HepG2 (cell line): ENCODE results near the gene HTRA2. TPM values are rescaled to one million over a fixed set of nuclear protein-coding genes. Genes with fewer than 3 reads are reported as not detected.

Source experiments
- ATAC-seq: fragments of 200-7000 bp; cut with Tn5 transposase; 3 replicates; pipeline ENCODE4 v1.9.1; 2020; ENCODE audit warnings: mild to moderate bottlenecking, moderate library complexity
- BruUV-seq: library from RNA; stranded (reverse); fragments of 400-500 nt; replicated peaks from 2 replicates; lab custom pipeline; 2021; lab: Mats Ljungman, UMichigan
- CTCF ChIA-PET: fragments of 300-600 bp; formaldehyde crosslinking; extraction: SDS; loops from one replicate; lab custom pipeline; 2021; ENCODE audit warnings: low total read pairs, inconsistent platforms, low intra/inter-chr PET ratio; lab: Yijun Ruan, JAX
- POLR2A ChIA-PET: fragments of 350-600 bp; sonication (Branson Sonifier 250); formaldehyde crosslinking; loops from one replicate; lab custom pipeline; 2020; ENCODE audit warnings: antibody characterized with exemption, inconsistent platforms; lab: Yijun Ruan, JAX
- DNase-seq: peaks from one replicate; pipeline ENCODE4 v3.0.0-alpha.2; 2015; ENCODE audit warnings: low spot score
- FAIRE-seq: peaks from 3 replicates; lab custom pipeline; 2011; peaks lifted over from hg19 to GRCh38; lab: Jason Lieb, UNC
- H2AFZ ChIP-seq: one replicate; pipeline ENCODE4 v1.6.1; 2011; ENCODE audit warnings: low read length, inconsistent platforms
- H3K27ac ChIP-seq: fragments of 300-600 bp; 3 replicates; pipeline ENCODE4 v1.8.0; 2011; ENCODE audit warnings: mixed run types, mild to moderate bottlenecking, mixed read lengths, low read length, inconsistent platforms; ENCODE audit not compliant: insufficient read depth; ENCODE audit errors: extremely low read length
- H3K27me3 ChIP-seq, 2 experiments: fragments of 200-600 bp in 1 of 2; 2 replicates in 1 of 2; 3 replicates in 1 of 2; pipeline versions ENCODE4 v1.6.0 to v1.8.0; 2011; ENCODE audit warnings: low read length in 2 of 2, mild to moderate bottlenecking in 2 of 2, moderate library complexity in 2 of 2, inconsistent platforms in 1 of 2; ENCODE audit not compliant: insufficient read depth in 2 of 2, control insufficient read depth in 1 of 2
- H3K36me3 ChIP-seq, 2 experiments: fragments of 200-600 bp in 1 of 2; replicated peaks in 1 of 2; 2 replicates in 1 of 2; 3 replicates in 1 of 2; pipeline versions ENCODE4 v1.5.1 to v1.8.0; 2011; ENCODE audit warnings: low read length in 2 of 2, inconsistent platforms in 1 of 2; ENCODE audit not compliant: insufficient read depth in 2 of 2, control insufficient read depth in 1 of 2
- H3K4me1 ChIP-seq: 2 replicates; pipeline ENCODE4 v1.5.1; 2012; ENCODE audit warnings: low read length, inconsistent platforms; ENCODE audit not compliant: insufficient read depth
- H3K4me2 ChIP-seq: 2 replicates; pipeline ENCODE4 v1.6.0; 2011; ENCODE audit warnings: low read depth, low read length, inconsistent platforms
- H3K4me3 ChIP-seq, 3 experiments: fragments of 200-600 bp in 1 of 3; sonication (generic), shearing (Covaris generic) in 1 of 3; replicated peaks in 1 of 3; 2 replicates each; pipeline ENCODE4 v1.5.1; 2011 to 2016; ENCODE audit warnings: low read length in 3 of 3, inconsistent platforms in 2 of 3, low read depth in 2 of 3, mild to moderate bottlenecking in 2 of 3, control low read depth in 1 of 3, mixed read lengths in 1 of 3; ENCODE audit not compliant: insufficient read depth in 1 of 3
- H3K79me2 ChIP-seq: one replicate; pipeline ENCODE4 v1.6.1; 2011; ENCODE audit warnings: low read length, inconsistent platforms; ENCODE audit not compliant: insufficient read depth
- H3K9ac ChIP-seq: 2 replicates; pipeline ENCODE4 v1.6.0; 2011; ENCODE audit warnings: mild to moderate bottlenecking, low read depth, low read length, inconsistent platforms; ENCODE audit not compliant: insufficient read depth
- H3K9me3 ChIP-seq: 2 replicates; pipeline ENCODE4 v1.5.1; 2012; ENCODE audit warnings: mild to moderate bottlenecking, low read length
- H4K20me1 ChIP-seq: 2 replicates; pipeline ENCODE4 v1.6.0; 2011; ENCODE audit warnings: inconsistent platforms, mild to moderate bottlenecking, low read length, moderate library complexity; ENCODE audit not compliant: insufficient read depth
- ARID2 ChIP-seq: sonication (generic); formaldehyde crosslinking; IDR thresholded peaks from 2 replicates; pipeline ENCODE4 v1.8.1; 2022; ENCODE audit warnings: mild to moderate bottlenecking, missing genetic modification reagents, borderline replicate concordance
- ATF7 ChIP-seq, 2 experiments: fragments of 450-650 bp in 1 of 2; sonication (generic) in 1 of 2; formaldehyde crosslinking in 1 of 2; IDR thresholded peaks; 2 replicates each; pipeline versions ENCODE4 v1.4.0 to v1.6.1; 2016 to 2020; ENCODE audit warnings: antibody characterized with exemption in 1 of 2, mild to moderate bottlenecking in 1 of 2, missing genetic modification reagents in 1 of 2
- GATA4 ChIP-seq: sonication (generic); IDR thresholded peaks from 2 replicates; pipeline ENCODE4 v1.6.1; 2016; ENCODE audit warnings: antibody characterized with exemption, low read depth, borderline replicate concordance
- KDM1A ChIP-seq: IDR thresholded peaks from 2 replicates; pipeline ENCODE4 v1.6.1; 2016; ENCODE audit warnings: missing compliant biosample characterization
- KMT2A ChIP-seq: sonication (generic); formaldehyde crosslinking; IDR thresholded peaks from 2 replicates; pipeline ENCODE4 v1.4.0; 2020; ENCODE audit warnings: missing genetic modification reagents
- MYNN ChIP-seq: sonication (generic); formaldehyde crosslinking; IDR thresholded peaks from 2 replicates; pipeline ENCODE4 v1.4.0; 2020; ENCODE audit warnings: mild to moderate bottlenecking, low read depth, missing genetic modification reagents
- RBFOX2 ChIP-seq: fragments of 200-400 bp; formaldehyde crosslinking; IDR thresholded peaks from 2 replicates; pipeline ENCODE4 v1.6.1; 2017; ENCODE audit warnings: low read depth, mild to moderate bottlenecking, low read length
- SP4 ChIP-seq: sonication (generic); formaldehyde crosslinking; IDR thresholded peaks from 2 replicates; pipeline ENCODE4 v1.8.1; 2023; ENCODE audit warnings: mild to moderate bottlenecking, missing genetic modification reagents
- ZBTB38 ChIP-seq: sonication (generic); formaldehyde crosslinking; IDR thresholded peaks from 2 replicates; pipeline ENCODE4 v1.5.1; 2020; ENCODE audit warnings: mild to moderate bottlenecking, missing genetic modification reagents
- ZNF563 ChIP-seq: sonication (generic); formaldehyde crosslinking; IDR thresholded peaks from 2 replicates; pipeline ENCODE4 v1.8.0; 2022; ENCODE audit warnings: mild to moderate bottlenecking, moderate library complexity, missing genetic modification reagents
- ZNF652 ChIP-seq: IDR thresholded peaks from 2 replicates; pipeline ENCODE4 v1.6.1; 2016; ENCODE audit warnings: low read depth, borderline replicate concordance
- ZNF841 ChIP-seq: sonication (generic); formaldehyde crosslinking; IDR thresholded peaks from 2 replicates; pipeline ENCODE4 v1.8.1; 2023; ENCODE audit warnings: missing genetic modification reagents, borderline replicate concordance
- WGBS: methylation state at CpG from one replicate; pipeline ENCODE4 v1.1.6; 2017; ENCODE audit warnings: low lambda C conversion rate; 5-methylcytosine and 5-hydroxymethylcytosine counted together
- in situ Hi-C: cut with HindIII; loops from 2 replicates; pipeline ENCODE4 v1.10.0; 2017; ENCODE audit warnings: low pct_unique_long_range_greater_than_20kb; ENCODE audit not compliant: extremely low pct_ligation_motif_present
- intact Hi-C: fragments of 100-400 bp; cut with micrococcal nuclease; formaldehyde crosslinking; loops from one replicate; pipeline ENCODE4 v1.10.0; 2022; ENCODE audit not compliant: unreplicated experiment
- polyA plus RNA-seq, 8 experiments: library from polyadenylated mRNA; depleted of rRNA in 3 of 8; stranded (reverse) in 7 of 8; unstranded in 1 of 8; fragments of >200 nt; fragmentation: Illumina TruSeq in 4 of 8; extraction: Trizol in 4 of 8; gene quantifications; 2 replicates each; pipeline versions ENCODE4 v1.2.1 to v1.2.3, GENCODE V29; 2011 to 2016; ENCODE audit warnings: low read depth in 4 of 8, missing spikeins in 1 of 8, mixed read lengths in 1 of 8; ENCODE audit not compliant: insufficient read depth in 1 of 8
- total RNA-seq, 5 experiments: library from RNA; depleted of rRNA; stranded (reverse); fragments of >200 nt; fragmentation: Illumina TruSeq; extraction: Trizol; gene quantifications; 2 replicates each; pipeline ENCODE4 v1.2.3, GENCODE V29; 2016; ENCODE audit warnings: low read depth in 1 of 5
- TF ChIP-seq, protein P1 (sequence below): sonication (generic); formaldehyde crosslinking; IDR thresholded peaks from 2 replicates; pipeline ENCODE4 v1.5.1; 2020; ENCODE audit warnings: mild to moderate bottlenecking, missing genetic modification reagents, borderline replicate concordance
- TF ChIP-seq, protein P2 (sequence below): sonication (generic); formaldehyde crosslinking; IDR thresholded peaks from 2 replicates; pipeline ENCODE4 v1.8.0; 2022; ENCODE audit warnings: mild to moderate bottlenecking, missing genetic modification reagents, moderate library complexity
- TF ChIP-seq, protein P3 (sequence below), 2 experiments: sonication (generic) in 1 of 2; formaldehyde crosslinking in 1 of 2; IDR thresholded peaks; 2 replicates each; pipeline versions ENCODE4 v1.4.0 to v1.6.1; 2018 to 2020; ENCODE audit warnings: missing genetic modification reagents in 2 of 2, borderline replicate concordance in 1 of 2, low read depth in 1 of 2, mild to moderate bottlenecking in 1 of 2, missing biosample characterization in 1 of 2
- TF ChIP-seq, protein P4 (sequence below): sonication (generic); formaldehyde crosslinking; IDR thresholded peaks from 2 replicates; pipeline ENCODE4 v1.5.0; 2020; ENCODE audit warnings: missing genetic modification reagents, mild to moderate bottlenecking, borderline replicate concordance

HTRA2 gene
- total and polyA plus RNA-seq, 2 of the 13 experiments (the other 11 are each of a cell fraction or from before 2014, with no cell fraction given): 47.7 to 50.3 TPM

DNA sequence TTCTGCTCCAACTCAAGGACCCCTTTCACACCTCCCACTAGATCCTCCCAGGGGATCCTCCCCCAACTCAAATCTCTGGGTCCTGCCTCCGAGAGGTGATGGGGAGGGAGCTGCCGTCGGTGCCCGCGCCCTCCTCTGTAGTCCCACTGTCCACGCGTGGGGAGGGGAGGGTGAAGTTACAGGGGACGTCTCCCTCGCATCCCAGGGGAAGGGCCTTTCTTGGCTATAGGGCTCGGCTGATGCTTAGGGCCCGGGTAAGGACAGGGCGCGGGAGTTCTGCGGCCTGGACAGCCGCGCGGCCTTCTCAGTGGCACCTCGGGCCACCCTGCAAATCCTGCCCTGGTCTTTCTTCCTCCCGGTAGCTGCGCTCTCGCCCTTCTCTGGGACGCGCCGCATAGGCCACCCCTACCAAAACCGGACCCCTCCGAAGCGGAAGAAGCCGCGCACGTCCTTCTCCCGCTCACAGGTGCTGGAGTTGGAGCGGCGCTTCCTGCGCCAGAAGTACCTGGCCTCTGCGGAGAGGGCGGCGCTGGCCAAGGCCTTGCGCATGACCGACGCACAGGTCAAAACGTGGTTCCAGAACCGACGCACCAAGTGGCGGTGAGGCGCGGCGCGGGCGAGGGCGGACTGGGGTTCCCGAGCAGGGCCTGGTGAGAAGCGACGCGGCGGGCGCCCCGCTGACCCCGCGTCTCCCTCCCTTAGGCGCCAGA, 14.3 kb upstream of the HTRA2 start (continued):
- TF ChIP-seq, protein P1, sequence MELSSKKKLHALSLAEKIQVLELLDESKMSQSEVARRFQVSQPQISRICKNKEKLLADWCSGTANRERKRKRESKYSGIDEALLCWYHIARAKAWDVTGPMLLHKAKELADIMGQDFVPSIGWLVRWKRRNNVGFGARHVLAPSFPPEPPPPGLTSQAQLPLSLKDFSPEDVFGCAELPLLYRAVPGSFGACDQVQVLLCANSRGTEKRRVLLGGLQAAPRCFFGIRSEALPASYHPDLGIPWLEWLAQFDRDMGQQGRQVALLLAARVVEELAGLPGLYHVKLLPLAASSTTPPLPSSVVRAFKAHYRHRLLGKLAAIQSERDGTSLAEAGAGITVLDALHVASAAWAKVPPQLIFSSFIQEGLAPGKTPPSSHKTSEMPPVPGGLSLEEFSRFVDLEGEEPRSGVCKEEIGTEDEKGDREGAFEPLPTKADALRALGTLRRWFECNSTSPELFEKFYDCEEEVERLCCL (CRISPR knock-in tag): no peak
- TF ChIP-seq ZNF563 (CRISPR knock-in tag): no peak
- TF ChIP-seq ZNF841: no peak
- no peak for TF ChIP-seq KMT2A (CRISPR knock-in tag)

DNA sequence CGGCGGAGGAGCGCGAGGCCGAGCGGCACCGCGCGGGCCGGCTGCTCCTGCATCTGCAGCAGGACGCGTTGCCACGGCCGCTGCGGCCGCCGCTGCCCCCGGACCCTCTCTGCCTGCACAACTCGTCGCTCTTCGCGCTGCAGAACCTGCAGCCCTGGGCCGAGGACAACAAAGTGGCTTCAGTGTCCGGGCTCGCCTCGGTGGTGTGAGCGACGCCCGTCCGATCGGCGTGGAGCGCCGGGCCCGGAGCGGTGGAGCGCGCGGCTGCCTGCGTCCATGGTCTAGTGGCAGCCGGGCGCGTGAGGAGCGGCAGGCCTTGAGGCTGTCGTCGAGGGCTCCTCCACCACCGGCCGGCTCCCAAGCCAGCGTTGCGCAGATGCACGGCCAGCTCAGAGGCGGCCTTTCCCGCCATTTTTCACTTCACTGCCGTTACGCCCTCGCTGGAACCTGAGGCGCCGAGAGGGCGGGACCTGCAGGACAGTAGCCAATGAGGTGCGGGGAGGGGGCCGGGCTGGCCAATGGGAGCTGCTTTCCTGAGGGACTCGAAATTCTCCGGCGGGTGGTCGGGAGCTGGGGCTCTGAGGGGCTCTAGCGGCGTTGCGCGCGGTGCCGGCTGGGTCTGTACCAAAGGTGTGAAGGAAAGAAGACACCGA, 13.6 kb upstream of the HTRA2 start:
- no peak overlapping the region for H2AFZ ChIP-seq
- ATAC-seq: no peak
- H4K20me1 ChIP-seq: no peaks in the 10 kb centered on the region
- WGBS: 98% methylated on average over 72 of the region's 72 CpGs
- DNase-seq: no peak
- peaks cover 13 to 20% of the 10 kb centered on the region in 2 experiments; a peak in 4 of 5 replicates for H3K36me3 ChIP-seq
- intact Hi-C loops: no loop called here
- no peak overlapping the region for H3K4me3 ChIP-seq
- H3K9ac ChIP-seq: no peak overlapping the region
- no peaks in the 10 kb centered on the region for H3K79me2 ChIP-seq
- no peaks in the 10 kb centered on the region for H3K9me3 ChIP-seq
- H3K27ac ChIP-seq: no peak overlapping the region
- ChIA-PET POLR2A (interaction anchor here (1.0 to 2.1 kb wide), 3 partner anchors 12 to 34 kb away, joined by 3 to 6 read pairs (median 4); partner anchors contain the start of gene HTRA2), CTCF (no interaction called here)
- BruUV-seq: no TSS peak
- no peak overlapping the region for H3K4me2 ChIP-seq
- no peaks in the 10 kb centered on the region for H3K27me3 ChIP-seq
- FAIRE-seq: no peak
- H3K4me1 ChIP-seq: peaks cover 36% of the 10 kb centered on the region
- in situ Hi-C loops: no loop called here
- TF ChIP-seq, protein P2, sequence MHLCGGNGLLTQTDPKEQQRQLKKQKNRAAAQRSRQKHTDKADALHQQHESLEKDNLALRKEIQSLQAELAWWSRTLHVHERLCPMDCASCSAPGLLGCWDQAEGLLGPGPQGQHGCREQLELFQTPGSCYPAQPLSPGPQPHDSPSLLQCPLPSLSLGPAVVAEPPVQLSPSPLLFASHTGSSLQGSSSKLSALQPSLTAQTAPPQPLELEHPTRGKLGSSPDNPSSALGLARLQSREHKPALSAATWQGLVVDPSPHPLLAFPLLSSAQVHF (CRISPR knock-in tag): no peak
- TF ChIP-seq KDM1A (CRISPR knock-in tag): no peak
- peak; percentile 59 for TF ChIP-seq RBFOX2
- no peak for TF ChIP-seq GATA4
- TF ChIP-seq SP4: no peak
- no peak for TF ChIP-seq ZNF652 (CRISPR knock-in tag)
- TF ChIP-seq, protein P3, sequence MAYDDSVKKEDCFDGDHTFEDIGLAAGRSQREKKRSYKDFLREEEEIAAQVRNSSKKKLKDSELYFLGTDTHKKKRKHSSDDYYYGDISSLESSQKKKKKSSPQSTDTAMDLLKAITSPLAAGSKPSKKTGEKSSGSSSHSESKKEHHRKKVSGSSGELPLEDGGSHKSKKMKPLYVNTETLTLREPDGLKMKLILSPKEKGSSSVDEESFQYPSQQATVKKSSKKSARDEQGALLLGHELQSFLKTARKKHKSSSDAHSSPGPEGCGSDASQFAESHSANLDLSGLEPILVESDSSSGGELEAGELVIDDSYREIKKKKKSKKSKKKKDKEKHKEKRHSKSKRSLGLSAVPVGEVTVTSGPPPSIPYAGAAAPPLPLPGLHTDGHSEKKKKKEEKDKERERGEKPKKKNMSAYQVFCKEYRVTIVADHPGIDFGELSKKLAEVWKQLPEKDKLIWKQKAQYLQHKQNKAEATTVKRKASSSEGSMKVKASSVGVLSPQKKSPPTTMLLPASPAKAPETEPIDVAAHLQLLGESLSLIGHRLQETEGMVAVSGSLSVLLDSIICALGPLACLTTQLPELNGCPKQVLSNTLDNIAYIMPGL (CRISPR knock-in tag; IDR thresholded peaks at IDR 0.05; ENCODE audit: borderline replicate concordance in 1 of 2, low read depth in 1 of 2): no peak
- TF ChIP-seq ARID2 (CRISPR knock-in tag): no peak
- TF ChIP-seq ATF7 (IDR thresholded peaks at IDR 0.05): no peak
- TF ChIP-seq ATF7 (CRISPR knock-in tag; IDR thresholded peaks at IDR 0.05): no peak
- TF ChIP-seq MYNN (CRISPR knock-in tag): no peak
- TF ChIP-seq, protein P4, sequence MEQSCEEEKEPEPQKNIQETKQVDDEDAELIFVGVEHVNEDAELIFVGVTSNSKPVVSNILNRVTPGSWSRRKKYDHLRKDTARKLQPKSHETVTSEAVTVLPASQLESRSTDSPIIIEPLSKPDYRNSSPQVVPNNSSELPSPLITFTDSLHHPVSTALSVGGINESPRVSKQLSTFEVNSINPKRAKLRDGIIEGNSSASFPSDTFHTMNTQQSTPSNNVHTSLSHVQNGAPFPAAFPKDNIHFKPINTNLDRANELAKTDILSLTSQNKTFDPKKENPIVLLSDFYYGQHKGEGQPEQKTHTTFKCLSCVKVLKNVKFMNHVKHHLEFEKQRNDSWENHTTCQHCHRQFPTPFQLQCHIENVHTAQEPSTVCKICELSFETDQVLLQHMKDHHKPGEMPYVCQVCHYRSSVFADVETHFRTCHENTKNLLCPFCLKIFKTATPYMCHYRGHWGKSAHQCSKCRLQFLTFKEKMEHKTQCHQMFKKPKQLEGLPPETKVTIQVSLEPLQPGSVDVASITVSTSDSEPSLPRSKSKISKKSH: no peak
- TF ChIP-seq ZBTB38 (CRISPR knock-in tag): peak; percentile 17; the same call in 1 of the 2 replicates
